HepG2 (cell line): ENCODE data around the gene SWSAP1. TPM values are rescaled to one million over a fixed set of nuclear protein-coding genes. Genes with fewer than 3 reads are reported as not detected.

ENCODE experiments used
- ATAC-seq: fragments of 200-7000 bp; cut with Tn5 transposase; 3 replicates; pipeline ENCODE4 v1.9.1; 2020; ENCODE audit warnings: mild to moderate bottlenecking, moderate library complexity
- BruUV-seq: library from RNA; stranded (reverse); fragments of 400-500 nt; replicated peaks from 2 replicates; lab custom pipeline; 2021; lab: Mats Ljungman, UMichigan
- CTCF ChIA-PET: fragments of 300-600 bp; formaldehyde crosslinking; extraction: SDS; loops from one replicate; lab custom pipeline; 2021; ENCODE audit warnings: low total read pairs, inconsistent platforms, low intra/inter-chr PET ratio; lab: Yijun Ruan, JAX
- POLR2A ChIA-PET: fragments of 350-600 bp; sonication (Branson Sonifier 250); formaldehyde crosslinking; loops from one replicate; lab custom pipeline; 2020; ENCODE audit warnings: antibody characterized with exemption, inconsistent platforms; lab: Yijun Ruan, JAX
- DNase-seq: peaks from one replicate; pipeline ENCODE4 v3.0.0-alpha.2; 2015; ENCODE audit warnings: low spot score
- FAIRE-seq: peaks from 3 replicates; lab custom pipeline; 2011; peaks lifted over from hg19 to GRCh38; lab: Jason Lieb, UNC
- H2AFZ ChIP-seq: one replicate; pipeline ENCODE4 v1.6.1; 2011; ENCODE audit warnings: low read length, inconsistent platforms
- H3K27ac ChIP-seq: fragments of 300-600 bp; 3 replicates; pipeline ENCODE4 v1.8.0; 2011; ENCODE audit warnings: mixed run types, mild to moderate bottlenecking, mixed read lengths, low read length, inconsistent platforms; ENCODE audit not compliant: insufficient read depth; ENCODE audit errors: extremely low read length
- H3K27me3 ChIP-seq, 2 experiments: fragments of 200-600 bp in 1 of 2; 2 replicates in 1 of 2; 3 replicates in 1 of 2; pipeline versions ENCODE4 v1.6.0 to v1.8.0; 2011; ENCODE audit warnings: low read length in 2 of 2, mild to moderate bottlenecking in 2 of 2, moderate library complexity in 2 of 2, inconsistent platforms in 1 of 2; ENCODE audit not compliant: insufficient read depth in 2 of 2, control insufficient read depth in 1 of 2
- H3K36me3 ChIP-seq, 2 experiments: fragments of 200-600 bp in 1 of 2; replicated peaks in 1 of 2; 2 replicates in 1 of 2; 3 replicates in 1 of 2; pipeline versions ENCODE4 v1.5.1 to v1.8.0; 2011; ENCODE audit warnings: low read length in 2 of 2, inconsistent platforms in 1 of 2; ENCODE audit not compliant: insufficient read depth in 2 of 2, control insufficient read depth in 1 of 2
- H3K4me1 ChIP-seq: 2 replicates; pipeline ENCODE4 v1.5.1; 2012; ENCODE audit warnings: low read length, inconsistent platforms; ENCODE audit not compliant: insufficient read depth
- H3K4me2 ChIP-seq: 2 replicates; pipeline ENCODE4 v1.6.0; 2011; ENCODE audit warnings: low read depth, low read length, inconsistent platforms
- H3K4me3 ChIP-seq, 3 experiments: fragments of 200-600 bp in 1 of 3; sonication (generic), shearing (Covaris generic) in 1 of 3; replicated peaks in 1 of 3; 2 replicates each; pipeline ENCODE4 v1.5.1; 2011 to 2016; ENCODE audit warnings: low read length in 3 of 3, inconsistent platforms in 2 of 3, low read depth in 2 of 3, mild to moderate bottlenecking in 2 of 3, control low read depth in 1 of 3, mixed read lengths in 1 of 3; ENCODE audit not compliant: insufficient read depth in 1 of 3
- H3K79me2 ChIP-seq: one replicate; pipeline ENCODE4 v1.6.1; 2011; ENCODE audit warnings: low read length, inconsistent platforms; ENCODE audit not compliant: insufficient read depth
- H3K9ac ChIP-seq: 2 replicates; pipeline ENCODE4 v1.6.0; 2011; ENCODE audit warnings: mild to moderate bottlenecking, low read depth, low read length, inconsistent platforms; ENCODE audit not compliant: insufficient read depth
- H3K9me3 ChIP-seq: 2 replicates; pipeline ENCODE4 v1.5.1; 2012; ENCODE audit warnings: mild to moderate bottlenecking, low read length
- H4K20me1 ChIP-seq: 2 replicates; pipeline ENCODE4 v1.6.0; 2011; ENCODE audit warnings: inconsistent platforms, mild to moderate bottlenecking, low read length, moderate library complexity; ENCODE audit not compliant: insufficient read depth
- KDM1A ChIP-seq: IDR thresholded peaks from 2 replicates; pipeline ENCODE4 v1.6.1; 2016; ENCODE audit warnings: missing compliant biosample characterization
- PAXIP1 ChIP-seq: sonication (generic); formaldehyde crosslinking; conservative IDR thresholded peaks from 2 replicates; pipeline ENCODE4 v1.4.0; 2020; ENCODE audit warnings: mild to moderate bottlenecking, missing genetic modification reagents, moderate library complexity
- TARDBP ChIP-seq: sonication (generic); formaldehyde crosslinking; IDR thresholded peaks from 2 replicates; pipeline ENCODE4 v1.8.0; 2022; ENCODE audit warnings: mild to moderate bottlenecking, missing genetic modification reagents
- ZFP91 ChIP-seq: sonication (generic); formaldehyde crosslinking; IDR thresholded peaks from 2 replicates; pipeline ENCODE4 v1.9.0; 2022; ENCODE audit warnings: missing genetic modification reagents, mild to moderate bottlenecking, borderline replicate concordance
- ZKSCAN5 ChIP-seq: sonication (generic); formaldehyde crosslinking; IDR thresholded peaks from 2 replicates; pipeline ENCODE4 v1.5.1; 2020; ENCODE audit warnings: mild to moderate bottlenecking, missing genetic modification reagents
- ZNF281 ChIP-seq: sonication (generic); formaldehyde crosslinking; IDR thresholded peaks from 2 replicates; pipeline ENCODE4 v1.4.0; 2020; ENCODE audit warnings: missing genetic modification reagents, borderline replicate concordance
- ZNF451 ChIP-seq: sonication (generic); formaldehyde crosslinking; IDR thresholded peaks from 2 replicates; pipeline ENCODE4 v1.5.0; 2020; ENCODE audit warnings: mild to moderate bottlenecking, missing genetic modification reagents
- ZNF512 ChIP-seq: sonication (generic); formaldehyde crosslinking; IDR thresholded peaks from 2 replicates; pipeline ENCODE4 v1.4.0; 2020; ENCODE audit warnings: mild to moderate bottlenecking, missing genetic modification reagents
- ZNF740 ChIP-seq: sonication (generic); formaldehyde crosslinking; IDR thresholded peaks from 2 replicates; pipeline ENCODE4 v1.4.0; 2020; ENCODE audit warnings: missing genetic modification reagents
- ZNF776 ChIP-seq: sonication (generic); formaldehyde crosslinking; IDR thresholded peaks from 2 replicates; pipeline ENCODE4 v1.4.0; 2020; ENCODE audit warnings: mild to moderate bottlenecking, missing genetic modification reagents
- ZSCAN29 ChIP-seq: sonication (generic); formaldehyde crosslinking; conservative IDR thresholded peaks from 2 replicates; pipeline ENCODE4 v1.4.0; 2020; ENCODE audit warnings: mild to moderate bottlenecking, missing genetic modification reagents
- whole genome bisulfite sequencing: methylation state at CpG from one replicate; pipeline ENCODE4 v1.1.6; 2017; ENCODE audit warnings: low lambda C conversion rate; 5-methylcytosine and 5-hydroxymethylcytosine counted together
- in situ Hi-C: cut with HindIII; loops from 2 replicates; pipeline ENCODE4 v1.10.0; 2017; ENCODE audit warnings: low pct_unique_long_range_greater_than_20kb; ENCODE audit not compliant: extremely low pct_ligation_motif_present
- intact Hi-C: fragments of 100-400 bp; cut with micrococcal nuclease; formaldehyde crosslinking; loops from one replicate; pipeline ENCODE4 v1.10.0; 2022; ENCODE audit not compliant: unreplicated experiment
- polyA plus RNA-seq, 8 experiments: library from polyadenylated mRNA; depleted of rRNA in 3 of 8; stranded (reverse) in 7 of 8; unstranded in 1 of 8; fragments of >200 nt; fragmentation: Illumina TruSeq in 4 of 8; extraction: Trizol in 4 of 8; gene quantifications; 2 replicates each; pipeline versions ENCODE4 v1.2.1 to v1.2.3, GENCODE V29; 2011 to 2016; ENCODE audit warnings: low read depth in 4 of 8, missing spikeins in 1 of 8, mixed read lengths in 1 of 8; ENCODE audit not compliant: insufficient read depth in 1 of 8
- total RNA-seq, 5 experiments: library from RNA; depleted of rRNA; stranded (reverse); fragments of >200 nt; fragmentation: Illumina TruSeq; extraction: Trizol; gene quantifications; 2 replicates each; pipeline ENCODE4 v1.2.3, GENCODE V29; 2016; ENCODE audit warnings: low read depth in 1 of 5

Gene SWSAP1
- total and polyA plus RNA-seq, 2 of the 13 experiments (the other 11 are each of a cell fraction or from before 2014, with no cell fraction given) = 2.7 to 3.3 TPM

GRCh38 chr19:11339254-11340098 lies 35.0 kb upstream of the SWSAP1 start, which contains the start of gene RAB3D:
TSS of gene RAB3D (minus strand) at chr19:11339657. CDS start at chr19:11337399, 2,258 bp downstream.
- peak within 1 kb of the TSS; percentile 67 to 81 (median 81) for H3K4me3 ChIP-seq
- no peak within 1 kb of the TSS for H3K27ac ChIP-seq
- H3K4me1 ChIP-seq = peaks cover 35% of the 10 kb centered on the region
- H4K20me1 ChIP-seq = no peaks in the 10 kb centered on the region
- CTCF ChIA-PET = no interaction called here
- ATAC-seq = peak; percentile 86
- H3K36me3 ChIP-seq = peaks cover 0 to 2% of the 10 kb centered on the region in 2 experiments; a peak in 1 of 5 replicates
- peak within 1 kb of the TSS; percentile 61; the same call in 1 of the 2 replicates for H3K9ac ChIP-seq
- in situ Hi-C loops = no loop called here
- peak; percentile 71 for DNase-seq
- WGBS = 22% methylated on average over 17 of the region's 53 CpGs
- FAIRE-seq = peak; percentile 67
- H3K79me2 ChIP-seq = no peaks in the 10 kb centered on the region
- BruUV-seq = no TSS peak
- H2AFZ ChIP-seq = peak within 1 kb of the TSS; percentile 80
- POLR2A ChIA-PET = interaction anchor here (0.8 to 2.7 kb wide), 4 partner anchors 15 to 102 kb away, joined by 3 to 17 read pairs (median 4); partner anchors contain the start of gene SWSAP1
- H3K9me3 ChIP-seq = no peaks in the 10 kb centered on the region
- H3K4me2 ChIP-seq = peak within 1 kb of the TSS; percentile 97
- intact Hi-C loops = no loop called here
- H3K27me3 ChIP-seq = no peaks in the 10 kb centered on the region
- TF ChIP-seq TARDBP (no peak), ZKSCAN5 (CRISPR knock-in tag) (no peak), PAXIP1 (CRISPR knock-in tag) (peak; percentile 27; the same call in 1 of the 2 replicates), ZNF776 (no peak), ZSCAN29 (CRISPR knock-in tag) (no peak), ZNF512 (CRISPR knock-in tag) (no peak), ZNF740 (CRISPR knock-in tag) (peak; percentile 48; the same call in 1 of the 2 replicates), ZNF281 (CRISPR knock-in tag) (0 out of 2 replicates have a peak, but pooled peaks have one; percentile 74), ZFP91 (CRISPR knock-in tag) (no peak; the same call in 1 of the 2 replicates), KDM1A (CRISPR knock-in tag) (no peak), ZNF451 (CRISPR knock-in tag) (no peak)
